Measurements from ENCODE around the gene SSU72.

SSU72 gene

DNA sequence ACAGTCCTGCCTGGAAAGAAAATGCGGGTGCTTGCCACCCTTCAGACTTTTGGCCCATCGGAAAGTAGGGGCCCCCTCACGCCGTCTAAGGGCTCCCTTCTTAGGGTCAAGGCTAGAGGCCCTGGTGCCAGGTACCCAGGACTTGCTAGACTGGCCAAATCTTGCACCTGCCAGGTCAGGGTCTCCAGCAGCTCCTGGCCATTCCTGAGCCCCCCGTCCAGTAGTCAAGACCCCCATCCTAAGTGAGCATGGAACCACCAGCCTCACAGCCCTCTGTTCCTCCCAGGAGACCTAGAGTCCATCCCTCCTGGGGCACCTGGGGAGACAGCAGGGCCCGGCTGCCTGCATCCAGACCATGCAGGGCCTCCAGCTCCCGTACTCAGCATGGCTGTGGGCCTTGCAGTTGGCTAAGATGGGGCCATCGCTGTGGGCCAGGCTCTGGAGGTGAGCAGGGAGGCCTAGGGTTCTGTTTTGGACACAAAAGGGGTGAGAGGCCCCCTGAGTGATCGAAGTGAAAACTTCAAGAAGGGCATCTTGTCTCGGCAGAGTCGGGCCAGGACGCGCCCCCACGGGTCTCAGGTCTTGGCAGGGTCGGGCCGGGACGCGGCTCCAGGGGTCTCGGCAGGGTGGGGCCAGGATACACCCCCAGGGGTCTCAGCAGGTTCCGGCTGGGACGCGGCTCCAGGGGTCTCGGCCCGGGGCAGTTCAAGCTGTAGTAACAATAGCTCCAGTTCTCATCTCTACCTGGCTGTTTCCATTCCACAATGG lies 19.4 kb upstream of the SSU72 start:
- Histone ChIP-seq H3K4me3 (replicated peaks; ENCODE audit: insufficient read depth, low read length) (no peak overlapping the region), H3K27me3 (ENCODE audit: insufficient read depth, poor library complexity, severe bottlenecking) (peaks cover 8% of the 10 kb centered on the region), H3K27ac (replicated peaks) (no peak overlapping the region)
- DNase-seq (ENCODE audit: low read depth in 1 of 2, low spot score in 1 of 2), result no peak
- TF ChIP-seq GABPA (IDR thresholded peaks at IDR 0.05; ENCODE audit: low read depth) (no peak), POLR2AphosphoS5 (IDR thresholded peaks at IDR 0.05; ENCODE audit: low read depth) (no peak), SPI1 (IDR thresholded peaks at IDR 0.05; ENCODE audit: borderline replicate concordance, low read depth) (no peak)
- TF ChIP-seq, protein P1, sequence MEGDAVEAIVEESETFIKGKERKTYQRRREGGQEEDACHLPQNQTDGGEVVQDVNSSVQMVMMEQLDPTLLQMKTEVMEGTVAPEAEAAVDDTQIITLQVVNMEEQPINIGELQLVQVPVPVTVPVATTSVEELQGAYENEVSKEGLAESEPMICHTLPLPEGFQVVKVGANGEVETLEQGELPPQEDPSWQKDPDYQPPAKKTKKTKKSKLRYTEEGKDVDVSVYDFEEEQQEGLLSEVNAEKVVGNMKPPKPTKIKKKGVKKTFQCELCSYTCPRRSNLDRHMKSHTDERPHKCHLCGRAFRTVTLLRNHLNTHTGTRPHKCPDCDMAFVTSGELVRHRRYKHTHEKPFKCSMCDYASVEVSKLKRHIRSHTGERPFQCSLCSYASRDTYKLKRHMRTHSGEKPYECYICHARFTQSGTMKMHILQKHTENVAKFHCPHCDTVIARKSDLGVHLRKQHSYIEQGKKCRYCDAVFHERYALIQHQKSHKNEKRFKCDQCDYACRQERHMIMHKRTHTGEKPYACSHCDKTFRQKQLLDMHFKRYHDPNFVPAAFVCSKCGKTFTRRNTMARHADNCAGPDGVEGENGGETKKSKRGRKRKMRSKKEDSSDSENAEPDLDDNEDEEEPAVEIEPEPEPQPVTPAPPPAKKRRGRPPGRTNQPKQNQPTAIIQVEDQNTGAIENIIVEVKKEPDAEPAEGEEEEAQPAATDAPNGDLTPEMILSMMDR (IDR thresholded peaks at IDR 0.05; ENCODE audit: insufficient read depth, low read length), result no peak
- TF ChIP-seq, protein P2, sequence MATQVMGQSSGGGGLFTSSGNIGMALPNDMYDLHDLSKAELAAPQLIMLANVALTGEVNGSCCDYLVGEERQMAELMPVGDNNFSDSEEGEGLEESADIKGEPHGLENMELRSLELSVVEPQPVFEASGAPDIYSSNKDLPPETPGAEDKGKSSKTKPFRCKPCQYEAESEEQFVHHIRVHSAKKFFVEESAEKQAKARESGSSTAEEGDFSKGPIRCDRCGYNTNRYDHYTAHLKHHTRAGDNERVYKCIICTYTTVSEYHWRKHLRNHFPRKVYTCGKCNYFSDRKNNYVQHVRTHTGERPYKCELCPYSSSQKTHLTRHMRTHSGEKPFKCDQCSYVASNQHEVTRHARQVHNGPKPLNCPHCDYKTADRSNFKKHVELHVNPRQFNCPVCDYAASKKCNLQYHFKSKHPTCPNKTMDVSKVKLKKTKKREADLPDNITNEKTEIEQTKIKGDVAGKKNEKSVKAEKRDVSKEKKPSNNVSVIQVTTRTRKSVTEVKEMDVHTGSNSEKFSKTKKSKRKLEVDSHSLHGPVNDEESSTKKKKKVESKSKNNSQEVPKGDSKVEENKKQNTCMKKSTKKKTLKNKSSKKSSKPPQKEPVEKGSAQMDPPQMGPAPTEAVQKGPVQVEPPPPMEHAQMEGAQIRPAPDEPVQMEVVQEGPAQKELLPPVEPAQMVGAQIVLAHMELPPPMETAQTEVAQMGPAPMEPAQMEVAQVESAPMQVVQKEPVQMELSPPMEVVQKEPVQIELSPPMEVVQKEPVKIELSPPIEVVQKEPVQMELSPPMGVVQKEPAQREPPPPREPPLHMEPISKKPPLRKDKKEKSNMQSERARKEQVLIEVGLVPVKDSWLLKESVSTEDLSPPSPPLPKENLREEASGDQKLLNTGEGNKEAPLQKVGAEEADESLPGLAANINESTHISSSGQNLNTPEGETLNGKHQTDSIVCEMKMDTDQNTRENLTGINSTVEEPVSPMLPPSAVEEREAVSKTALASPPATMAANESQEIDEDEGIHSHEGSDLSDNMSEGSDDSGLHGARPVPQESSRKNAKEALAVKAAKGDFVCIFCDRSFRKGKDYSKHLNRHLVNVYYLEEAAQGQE (IDR thresholded peaks at IDR 0.05; ENCODE audit: insufficient replicate concordance, low read depth), result no peak

DNA sequence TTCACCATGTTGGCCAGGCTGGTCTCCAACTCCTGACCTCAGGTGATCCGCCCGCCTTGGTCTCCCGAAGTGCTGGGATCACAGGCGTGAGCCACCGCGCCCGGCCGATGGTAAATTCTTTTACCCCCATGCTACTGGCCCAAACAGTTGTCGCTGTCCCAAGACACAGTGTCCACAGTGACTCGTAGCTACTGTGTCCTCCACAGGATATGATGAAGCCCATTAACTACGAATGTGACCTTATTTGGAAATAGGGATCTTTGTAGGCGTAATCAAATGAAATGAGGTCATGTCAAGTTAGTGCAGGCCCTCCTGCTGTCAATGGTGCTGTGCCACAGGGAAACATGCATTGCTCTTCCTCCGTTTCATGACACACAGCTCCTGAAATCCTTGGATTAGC lies 16.8 kb upstream of the SSU72 start:
- Histone ChIP-seq H3K4me3 (replicated peaks; ENCODE audit: insufficient read depth, low read length) (no peak overlapping the region), H3K27me3 (ENCODE audit: insufficient read depth, poor library complexity, severe bottlenecking) (peaks cover 4% of the 10 kb centered on the region), H3K27ac (replicated peaks) (no peak overlapping the region)
- no peak for DNase-seq (ENCODE audit: low read depth in 1 of 2, low spot score in 1 of 2)
- TF ChIP-seq, protein P1 (IDR thresholded peaks at IDR 0.05; ENCODE audit: insufficient read depth, low read length), result no peak
- TF ChIP-seq, protein P2 (IDR thresholded peaks at IDR 0.05; ENCODE audit: insufficient replicate concordance, low read depth), result no peak
- TF ChIP-seq GABPA (IDR thresholded peaks at IDR 0.05; ENCODE audit: low read depth) (no peak), POLR2AphosphoS5 (IDR thresholded peaks at IDR 0.05; ENCODE audit: low read depth) (no peak), SPI1 (IDR thresholded peaks at IDR 0.05; ENCODE audit: borderline replicate concordance, low read depth) (no peak)

DNA sequence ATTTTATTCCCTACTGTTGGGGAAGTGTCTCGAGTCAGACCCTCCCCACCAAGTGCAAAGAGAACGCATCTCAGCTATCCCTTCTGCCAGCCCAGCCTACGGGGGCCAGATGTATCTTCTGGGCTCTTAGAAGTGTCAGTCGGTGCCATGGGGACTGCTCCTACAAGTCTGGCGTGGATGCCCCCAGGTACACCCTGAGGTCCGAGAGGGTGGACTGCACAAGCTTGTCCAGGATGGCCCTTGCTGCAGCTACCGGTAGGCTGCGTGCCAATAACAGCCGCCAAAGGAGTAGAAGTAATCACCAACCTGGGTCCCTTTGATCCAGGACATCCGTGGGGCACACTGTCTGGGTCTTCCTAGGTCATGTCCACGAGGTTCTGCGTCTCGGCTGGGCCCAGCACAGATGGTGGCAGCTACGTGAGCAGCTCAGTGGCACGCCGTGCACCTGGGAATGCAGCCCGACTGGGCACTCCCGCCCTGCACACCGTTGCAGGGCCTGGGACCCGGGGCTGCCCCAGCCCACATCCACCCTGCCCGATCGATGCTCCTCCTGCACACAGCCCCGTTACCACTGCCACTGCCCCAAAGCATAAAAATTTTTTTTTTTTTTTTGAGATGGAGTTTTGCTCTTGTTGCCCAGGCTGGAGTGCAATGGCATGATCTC lies 8.8 kb upstream of the SSU72 start:
- TF ChIP-seq POLR2AphosphoS5 (IDR thresholded peaks at IDR 0.05; ENCODE audit: low read depth), result no peak
- no peak for TF ChIP-seq GABPA (IDR thresholded peaks at IDR 0.05; ENCODE audit: low read depth)
- TF ChIP-seq, protein P2 (IDR thresholded peaks at IDR 0.05; ENCODE audit: insufficient replicate concordance, low read depth), result no peak
- TF ChIP-seq, protein P1 (IDR thresholded peaks at IDR 0.05; ENCODE audit: insufficient read depth, low read length), result no peak
- no peak for TF ChIP-seq SPI1 (IDR thresholded peaks at IDR 0.05; ENCODE audit: borderline replicate concordance, low read depth)
- Histone ChIP-seq H3K4me3 (replicated peaks; ENCODE audit: insufficient read depth, low read length) (no peak overlapping the region), H3K27me3 (ENCODE audit: insufficient read depth, poor library complexity, severe bottlenecking) (no peaks in the 10 kb centered on the region), H3K27ac (replicated peaks) (no peak overlapping the region)
- no peak for DNase-seq (ENCODE audit: low read depth in 1 of 2, low spot score in 1 of 2)
